Measurements from ENCODE around the gene SLC26A4. TPM values are rescaled to one million over a fixed set of nuclear protein-coding genes. Genes with fewer than 3 reads are reported as not detected.

SLC26A4 gene
- total RNA-seq, 4 donors from 2014 or later = 0.18 to 0.27 TPM; not detected in 2

- no peak overlapping the region for H3K27ac ChIP-seq
- H3K4me3 ChIP-seq = no peak overlapping the region
- no peak for DNase-seq
- no peaks in the 10 kb centered on the region for H3K4me1 ChIP-seq
- H3K36me3 ChIP-seq = no peaks in the 10 kb centered on the region
- H3K9me3 ChIP-seq = no peaks in the 10 kb centered on the region
- no peaks in the 10 kb centered on the region for H3K27me3 ChIP-seq
- TF ChIP-seq CTCF (IDR thresholded peaks at IDR 0.05) (no peak), POLR2A (IDR thresholded peaks at IDR 0.05) (no peak)
Measured at GRCh38 chr7:107703872-107704271, 43.2 kb downstream of the SLC26A4 start.

GRCh38 chr7:107708956-107709355 is 48.3 kb downstream of the SLC26A4 start:
- no peak overlapping the region for H3K4me3 ChIP-seq
- H3K9me3 ChIP-seq = no peaks in the 10 kb centered on the region
- H3K4me1 ChIP-seq = no peaks in the 10 kb centered on the region
- no peaks in the 10 kb centered on the region for H3K27me3 ChIP-seq
- no peak for DNase-seq
- no peak overlapping the region for H3K27ac ChIP-seq
- TF ChIP-seq CTCF (IDR thresholded peaks at IDR 0.05) (no peak), POLR2A (IDR thresholded peaks at IDR 0.05) (no peak)
- no peaks in the 10 kb centered on the region for H3K36me3 ChIP-seq

- H3K27ac ChIP-seq = no peak overlapping the region
- no peak overlapping the region for H3K4me3 ChIP-seq
- no peaks in the 10 kb centered on the region for H3K4me1 ChIP-seq
- no peaks in the 10 kb centered on the region for H3K9me3 ChIP-seq
- DNase-seq = no peak
- no peaks in the 10 kb centered on the region for H3K36me3 ChIP-seq
- TF ChIP-seq POLR2A (IDR thresholded peaks at IDR 0.05) (no peak), CTCF (IDR thresholded peaks at IDR 0.05) (no peak)
- H3K27me3 ChIP-seq = no peaks in the 10 kb centered on the region
Measured at GRCh38 chr7:107711301-107711700, 50.7 kb downstream of the SLC26A4 start.

- Histone ChIP-seq H3K4me3 (no peak overlapping the region), H3K27ac (no peak overlapping the region), H3K4me1 (no peaks in the 10 kb centered on the region), H3K36me3 (no peaks in the 10 kb centered on the region), H3K27me3 (no peaks in the 10 kb centered on the region), H3K9me3 (no peaks in the 10 kb centered on the region)
- TF ChIP-seq POLR2A (IDR thresholded peaks at IDR 0.05) = no peak
- no peak for TF ChIP-seq CTCF (IDR thresholded peaks at IDR 0.05)
- no peak for DNase-seq
Measured at GRCh38 chr7:107712025-107712424, 51.4 kb downstream of the SLC26A4 start.

- Histone ChIP-seq H3K4me3 (no peak overlapping the region), H3K36me3 (no peaks in the 10 kb centered on the region), H3K4me1 (no peaks in the 10 kb centered on the region), H3K27ac (no peak overlapping the region), H3K9me3 (no peaks in the 10 kb centered on the region), H3K27me3 (no peaks in the 10 kb centered on the region)
- TF ChIP-seq CTCF (IDR thresholded peaks at IDR 0.05) = no peak
- TF ChIP-seq POLR2A (IDR thresholded peaks at IDR 0.05) = no peak
- no peak for DNase-seq
Measured at GRCh38 chr7:107712896-107713295, 52.3 kb downstream of the SLC26A4 start.

- Histone ChIP-seq H3K4me1 (no peaks in the 10 kb centered on the region), H3K9me3 (no peaks in the 10 kb centered on the region), H3K27me3 (no peaks in the 10 kb centered on the region), H3K4me3 (no peak overlapping the region), H3K27ac (no peak overlapping the region), H3K36me3 (no peaks in the 10 kb centered on the region)
- DNase-seq = no peak
- no peak for TF ChIP-seq POLR2A (IDR thresholded peaks at IDR 0.05)
Measured at GRCh38 chr7:107715531-107715930, 54.9 kb downstream of the SLC26A4 start.
